22Rv1 (cell line): ENCODE data around the gene HNRNPL.

Source experiments
- H3K27ac ChIP-seq: fragments of 450-650 bp; 2 replicates; pipeline ENCODE4 v1.5.1; 2017
- ZFX ChIP-seq: fragments of 450-650 bp; IDR thresholded peaks from 2 replicates; pipeline ENCODE4 v1.6.1; 2017; ENCODE audit warnings: antibody characterized with exemption, borderline replicate concordance
- TF ChIP-seq, protein P1 (sequence below): fragments of 450-650 bp; IDR thresholded peaks from 2 replicates; pipeline ENCODE4 v1.5.1; 2017; ENCODE audit warnings: mild to moderate bottlenecking

The HNRNPL gene

DNA sequence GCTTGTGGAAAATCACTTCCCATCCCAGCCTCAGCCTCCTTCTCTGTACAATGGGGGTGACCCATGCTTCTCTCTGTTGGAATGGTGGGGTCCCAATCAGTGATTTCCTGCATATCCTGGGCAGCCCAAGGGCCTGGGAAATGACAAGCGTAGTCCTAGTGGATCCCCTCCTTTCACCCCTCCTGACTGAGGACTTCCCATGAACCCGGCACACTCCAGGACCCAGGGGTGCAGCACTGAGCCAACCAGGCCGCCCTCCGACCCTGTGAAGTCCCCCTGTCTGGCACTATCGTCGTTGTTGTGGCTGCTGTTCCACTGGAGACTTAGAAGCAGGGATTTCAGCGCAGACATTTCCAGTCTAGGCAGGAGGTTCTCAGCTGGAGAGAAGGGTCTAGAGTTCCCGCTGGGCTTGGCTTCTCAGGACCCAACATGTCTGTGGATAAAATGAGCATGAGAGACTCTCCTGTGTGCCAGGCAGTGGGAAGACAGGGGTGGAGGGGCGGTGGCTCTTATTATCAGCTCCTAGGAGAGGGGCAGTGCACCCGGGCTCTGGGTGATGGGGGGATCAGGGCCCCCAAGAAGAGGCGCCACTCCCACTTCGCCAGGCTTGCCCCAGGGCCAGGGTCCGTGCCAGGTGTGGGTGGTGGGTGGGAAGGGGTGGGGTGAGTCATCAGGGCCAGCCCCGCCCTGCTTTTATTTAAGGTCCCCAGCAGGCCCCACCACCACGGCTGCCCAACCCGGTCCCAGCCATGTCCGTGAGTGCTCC, 61.1 kb downstream of the HNRNPL start, which contains the start of gene LGALS7B:
Gene LGALS7B (plus strand): TSS at position 723 of the 766 bp plus-strand sequence. CDS start 27 bp downstream, at position 750.
- TF ChIP-seq ZFX, result no peak
- TF ChIP-seq, protein P1, sequence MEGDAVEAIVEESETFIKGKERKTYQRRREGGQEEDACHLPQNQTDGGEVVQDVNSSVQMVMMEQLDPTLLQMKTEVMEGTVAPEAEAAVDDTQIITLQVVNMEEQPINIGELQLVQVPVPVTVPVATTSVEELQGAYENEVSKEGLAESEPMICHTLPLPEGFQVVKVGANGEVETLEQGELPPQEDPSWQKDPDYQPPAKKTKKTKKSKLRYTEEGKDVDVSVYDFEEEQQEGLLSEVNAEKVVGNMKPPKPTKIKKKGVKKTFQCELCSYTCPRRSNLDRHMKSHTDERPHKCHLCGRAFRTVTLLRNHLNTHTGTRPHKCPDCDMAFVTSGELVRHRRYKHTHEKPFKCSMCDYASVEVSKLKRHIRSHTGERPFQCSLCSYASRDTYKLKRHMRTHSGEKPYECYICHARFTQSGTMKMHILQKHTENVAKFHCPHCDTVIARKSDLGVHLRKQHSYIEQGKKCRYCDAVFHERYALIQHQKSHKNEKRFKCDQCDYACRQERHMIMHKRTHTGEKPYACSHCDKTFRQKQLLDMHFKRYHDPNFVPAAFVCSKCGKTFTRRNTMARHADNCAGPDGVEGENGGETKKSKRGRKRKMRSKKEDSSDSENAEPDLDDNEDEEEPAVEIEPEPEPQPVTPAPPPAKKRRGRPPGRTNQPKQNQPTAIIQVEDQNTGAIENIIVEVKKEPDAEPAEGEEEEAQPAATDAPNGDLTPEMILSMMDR, result no peak
- no peak within 1 kb of the TSS for H3K27ac ChIP-seq

- TF ChIP-seq, protein P1, result no peak
- no peak for TF ChIP-seq ZFX
- no peak overlapping the region for H3K27ac ChIP-seq
These were observed 63.1 kb downstream of the HNRNPL start for GRCh38 chr19:38786572-38787265.
